CD4-positive, alpha-beta T cell treated with Interleukin-21 for 1 hour (primary cell): Measurements from ENCODE around the gene NFKBIA.
"Not testable (repeated sequence)": the region's sequence is repeated elsewhere in the genome, so short reads cannot be mapped to it uniquely, and the experiment has no call there.

Source experiments
- DNase-seq: peaks from one replicate; pipeline ENCODE4 v3.0.0-alpha.2; 2020

NFKBIA gene

DNA sequence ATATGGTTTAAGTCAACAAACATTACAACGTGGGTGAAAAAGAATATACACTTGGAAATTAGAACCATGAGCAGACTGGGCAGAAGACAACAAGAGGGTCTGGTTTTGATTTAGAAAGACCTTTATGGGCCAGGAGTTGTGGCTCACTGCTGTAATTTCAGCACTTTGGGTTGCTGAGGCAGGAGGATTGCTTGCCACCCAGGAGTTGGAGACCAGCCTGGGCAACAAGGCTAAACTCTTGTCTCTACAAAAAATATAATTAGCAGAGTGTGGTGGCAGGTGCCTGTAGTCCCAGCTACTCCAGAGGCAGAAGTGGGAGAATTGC, 2.7 kb upstream of the NFKBIA start:
- DNase-seq, result no peak

DNA sequence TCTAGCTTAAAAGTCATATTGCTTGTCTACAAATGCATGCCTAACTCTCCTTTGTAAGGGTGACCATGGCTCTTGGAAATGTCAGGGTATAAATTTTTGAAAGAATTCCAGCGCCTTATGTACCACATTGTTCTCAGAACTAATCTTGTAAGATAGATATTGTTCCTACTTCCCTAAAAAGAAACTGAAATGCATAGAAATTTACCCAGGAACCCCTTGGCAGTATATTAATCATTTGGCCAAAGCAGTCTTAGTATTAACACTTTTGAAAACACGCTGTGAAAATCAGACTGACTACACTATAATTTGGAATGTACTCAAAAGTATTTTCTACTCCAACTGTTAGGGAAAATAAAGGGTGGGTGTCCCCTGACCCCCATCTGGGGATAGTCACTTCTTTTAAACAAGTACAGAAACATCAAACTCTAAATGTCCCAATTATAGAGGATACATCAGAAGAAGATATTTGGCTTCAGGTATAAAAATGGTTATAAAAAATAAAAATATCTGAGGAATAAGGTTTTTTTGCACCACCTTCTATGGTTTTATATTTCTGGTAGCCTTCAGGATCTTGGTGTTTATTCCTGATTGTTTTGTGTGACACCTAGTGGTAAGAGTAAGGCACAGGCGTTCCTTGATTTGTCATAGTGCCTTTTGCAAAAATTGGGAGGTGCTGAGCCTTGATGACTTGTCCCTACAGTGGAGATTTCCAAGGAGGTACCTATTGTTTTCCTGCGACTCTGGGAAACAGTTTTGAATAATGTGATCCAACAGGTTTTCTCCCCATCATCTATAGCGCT, 2.2 kb upstream of the NFKBIA start:
- DNase-seq, result peak; percentile 71

DNA sequence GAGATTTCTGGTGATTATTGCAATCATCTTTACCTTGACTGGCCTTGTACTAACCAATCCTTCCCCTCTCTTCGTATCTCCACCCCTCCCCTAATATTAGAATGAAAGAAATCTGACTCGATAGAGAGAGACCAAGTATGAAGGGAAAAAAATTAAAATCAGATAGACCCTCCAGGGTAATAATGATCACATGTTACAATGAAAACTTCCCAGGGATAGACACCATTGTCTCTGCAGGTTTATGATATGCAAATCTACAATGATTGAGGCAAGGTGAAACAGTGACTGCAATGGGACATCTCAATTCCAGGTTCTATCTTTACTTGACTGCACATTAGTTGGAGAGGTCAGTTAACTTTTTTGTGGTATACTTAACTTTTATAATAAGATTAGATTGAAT, 1.5 kb upstream of the NFKBIA start:
- no peak for DNase-seq

DNA sequence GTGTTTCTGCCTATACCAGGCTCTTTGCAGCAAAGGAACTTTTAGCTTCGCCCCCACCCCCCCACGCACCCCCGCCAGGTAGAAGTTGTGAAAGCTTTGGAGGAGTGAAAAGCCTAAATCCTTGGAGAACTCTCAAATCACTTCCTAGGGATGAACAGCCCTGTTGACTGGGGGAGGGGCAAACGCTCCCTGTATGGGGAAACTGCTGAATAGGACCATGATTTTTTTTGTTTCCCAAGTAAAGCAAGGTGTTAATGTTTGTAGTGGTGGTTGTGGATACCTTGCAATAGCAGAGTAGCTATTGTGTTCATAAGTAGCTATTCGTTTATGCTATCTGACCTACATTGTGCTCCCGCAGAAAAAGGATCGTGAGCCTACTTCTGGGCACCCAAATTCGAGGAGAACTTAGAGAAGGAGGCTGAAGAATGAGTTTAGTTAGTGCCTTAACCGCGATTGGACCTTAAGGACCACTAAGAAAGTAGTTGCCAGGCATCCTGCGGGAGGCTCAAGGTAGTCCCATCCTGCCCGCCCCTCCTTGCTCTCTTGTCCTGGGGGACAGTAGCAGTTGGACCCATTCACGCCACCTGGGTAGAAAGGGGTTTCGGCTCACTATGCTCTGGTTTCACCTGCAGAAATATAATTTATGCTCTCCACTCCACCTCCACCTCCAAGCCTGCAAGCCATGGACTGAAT, 901 bp upstream of the NFKBIA start:
- no peak for DNase-seq

DNA sequence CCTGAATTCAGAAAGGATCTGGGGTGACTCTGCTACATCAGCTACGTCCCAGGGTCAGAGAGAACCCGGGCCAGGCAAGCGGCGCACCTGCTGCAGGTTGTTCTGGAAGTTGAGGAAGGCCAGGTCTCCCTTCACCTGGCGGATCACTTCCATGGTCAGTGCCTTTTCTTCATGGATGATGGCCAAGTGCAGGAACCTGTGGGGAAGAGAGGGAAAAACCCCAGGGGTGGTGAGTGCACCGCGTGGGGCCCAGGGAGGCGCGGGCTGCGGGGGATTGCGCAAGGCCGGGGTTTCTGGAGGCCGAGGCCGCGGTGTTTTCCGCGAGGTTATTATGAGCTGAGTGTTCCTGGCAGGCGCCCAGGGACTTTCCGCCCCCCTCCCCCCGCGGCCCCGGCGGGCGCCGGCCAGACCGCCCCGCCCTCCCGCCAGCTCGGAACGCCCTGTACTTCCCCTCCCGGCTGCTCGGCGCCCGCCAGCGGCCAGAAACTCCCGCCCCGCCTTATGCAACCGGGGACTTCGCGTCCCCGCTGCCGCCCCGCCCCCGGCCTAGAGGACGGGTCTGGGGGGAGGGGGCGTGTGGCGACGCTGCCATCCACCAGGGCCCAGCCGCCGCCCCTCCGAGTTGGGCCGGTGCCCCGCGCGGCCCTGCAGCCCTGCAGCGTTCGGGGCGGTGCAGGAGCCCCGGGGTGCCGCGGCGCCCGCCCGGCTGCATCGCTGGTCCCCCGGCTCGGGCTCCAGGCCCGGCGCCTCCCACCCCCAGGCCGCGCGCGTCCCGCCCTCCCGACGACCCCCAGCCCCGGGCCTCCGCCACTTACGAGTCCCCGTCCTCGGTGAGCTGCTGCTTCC, 723 bp downstream of the NFKBIA start:
- peak; percentile 97 for DNase-seq

DNA sequence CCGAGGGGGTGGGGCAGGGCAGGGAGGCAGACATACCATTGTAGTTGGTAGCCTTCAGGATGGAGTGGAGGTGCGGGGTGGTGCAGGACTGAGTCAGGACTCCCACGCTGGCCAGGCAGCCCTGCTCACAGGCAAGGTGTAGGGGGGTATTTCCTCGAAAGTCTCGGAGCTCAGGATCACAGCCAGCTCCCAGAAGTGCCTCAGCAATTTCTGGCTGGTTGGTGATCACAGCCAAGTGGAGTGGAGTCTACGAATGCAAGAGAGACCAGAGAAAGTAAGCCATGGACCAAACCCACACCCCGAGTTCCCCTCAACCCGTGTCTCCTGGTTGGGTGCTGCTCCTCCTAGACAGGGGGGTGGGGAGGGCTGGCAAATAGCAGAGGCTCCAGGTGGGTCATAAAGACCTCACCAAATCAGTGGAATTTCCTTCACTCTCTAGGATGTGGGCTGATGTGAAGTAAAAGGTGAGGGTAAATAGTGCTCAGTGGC, 1.4 kb downstream of the NFKBIA start:
- peak; percentile 61 for DNase-seq

DNA sequence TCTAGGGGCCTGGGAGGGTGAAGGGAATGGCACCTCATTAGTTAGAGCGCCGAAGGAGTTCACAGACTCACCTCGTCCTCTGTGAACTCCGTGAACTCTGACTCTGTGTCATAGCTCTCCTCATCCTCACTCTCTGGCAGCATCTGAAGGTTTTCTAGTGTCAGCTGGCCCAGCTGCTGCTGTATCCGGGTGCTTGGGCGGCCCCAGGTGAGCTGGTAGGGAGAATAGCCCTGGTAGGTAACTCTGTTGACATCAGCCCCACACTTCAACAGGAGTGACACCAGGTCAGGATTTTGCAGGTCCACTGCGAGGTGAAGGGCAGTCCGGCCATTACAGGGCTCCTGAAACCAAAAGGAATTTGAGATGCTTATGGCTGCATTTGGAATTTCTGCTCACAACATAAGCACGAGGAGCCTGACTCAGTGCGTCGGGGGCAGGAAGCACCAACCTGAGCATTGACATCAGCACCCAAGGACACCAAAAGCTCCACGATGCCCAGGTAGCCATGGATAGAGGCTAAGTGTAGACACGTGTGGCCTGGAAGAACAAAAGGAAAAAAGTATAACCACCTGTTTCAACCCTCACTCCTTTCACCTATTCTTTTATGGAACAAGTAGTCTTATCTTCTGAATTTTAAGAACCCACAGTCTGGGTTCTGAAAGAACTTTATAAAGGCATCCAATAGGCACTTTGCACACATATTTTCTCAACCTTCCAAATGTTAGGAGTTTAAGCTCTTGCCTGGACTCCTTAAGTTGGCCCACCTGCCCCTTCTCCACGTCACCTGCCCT, 2.0 kb downstream of the NFKBIA start:
- DNase-seq, result peak; percentile 66

DNA sequence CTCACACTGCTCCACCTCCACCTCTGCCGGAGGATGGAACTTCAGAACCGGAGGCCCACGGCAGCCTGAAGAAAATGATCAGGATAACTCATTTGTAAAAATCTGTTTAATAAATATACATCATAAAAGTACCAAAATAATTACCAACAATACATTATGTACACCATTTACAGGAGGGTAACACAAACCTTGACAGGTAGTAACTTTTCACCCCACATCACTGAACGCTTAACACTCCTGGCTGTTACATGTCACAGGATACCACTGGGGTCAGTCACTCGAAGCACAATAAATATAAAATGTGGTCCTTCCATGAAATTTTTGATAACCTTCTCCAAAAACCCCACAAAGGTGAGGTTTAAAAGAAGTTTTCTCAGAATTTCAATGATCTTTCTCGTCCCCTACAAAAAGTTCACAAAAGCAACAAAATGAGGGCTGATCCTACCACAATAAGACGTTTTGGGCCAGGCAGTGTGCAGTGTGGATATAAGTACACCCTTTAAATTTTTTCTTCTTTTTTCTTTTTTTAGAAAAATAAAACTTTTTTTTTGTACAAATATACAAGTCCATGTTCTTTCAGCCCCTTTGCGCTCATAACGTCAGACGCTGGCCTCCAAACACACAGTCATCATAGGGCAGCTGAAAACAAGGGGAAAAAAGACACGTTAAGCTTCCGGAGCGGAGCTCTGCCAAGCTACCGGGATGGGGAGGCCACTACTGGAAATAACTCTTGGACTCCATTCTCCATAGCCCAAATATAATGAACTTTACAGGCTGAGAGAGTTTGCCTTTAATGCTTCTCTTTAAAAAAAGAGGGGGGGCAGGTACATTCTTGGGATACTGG, 2.9 kb downstream of the NFKBIA start:
- DNase-seq, result peak; percentile 46

DNA sequence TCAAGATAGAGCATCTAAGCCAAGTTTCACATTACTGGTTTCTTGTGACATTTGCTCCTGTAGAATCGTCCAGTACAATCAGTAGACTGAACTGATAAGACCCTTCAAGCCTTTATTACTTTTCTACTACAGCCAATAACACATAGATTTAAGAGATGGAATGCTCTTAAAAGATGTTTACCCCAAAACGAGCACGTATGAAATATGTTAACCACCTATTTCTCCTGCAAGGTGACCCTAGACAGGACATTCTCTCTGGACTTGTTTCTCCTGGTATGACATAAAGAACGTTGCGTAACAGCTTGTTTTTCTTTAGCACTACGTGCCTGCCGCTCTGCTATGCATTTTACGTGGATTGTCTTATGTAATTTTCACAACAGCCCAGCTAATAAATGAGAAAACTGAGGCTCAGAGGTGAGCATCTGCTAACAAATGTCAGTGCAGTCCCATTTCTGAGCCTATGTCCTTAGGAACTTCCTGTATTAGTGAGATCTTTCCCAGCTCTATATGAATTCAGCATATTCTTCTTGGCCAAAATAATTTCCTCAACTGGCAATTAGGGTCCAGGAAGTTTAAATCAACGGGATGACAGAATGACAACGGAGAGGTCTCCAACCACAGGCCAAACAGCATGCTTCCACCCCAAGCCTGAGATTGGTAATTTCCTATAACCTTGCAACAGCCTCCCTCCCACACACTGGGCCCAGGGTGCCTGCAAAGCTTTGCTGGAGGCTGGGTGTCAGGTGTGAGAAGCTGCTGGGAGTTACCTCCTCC, 3.7 kb downstream of the NFKBIA start:
- peak; percentile 62 for DNase-seq

DNA sequence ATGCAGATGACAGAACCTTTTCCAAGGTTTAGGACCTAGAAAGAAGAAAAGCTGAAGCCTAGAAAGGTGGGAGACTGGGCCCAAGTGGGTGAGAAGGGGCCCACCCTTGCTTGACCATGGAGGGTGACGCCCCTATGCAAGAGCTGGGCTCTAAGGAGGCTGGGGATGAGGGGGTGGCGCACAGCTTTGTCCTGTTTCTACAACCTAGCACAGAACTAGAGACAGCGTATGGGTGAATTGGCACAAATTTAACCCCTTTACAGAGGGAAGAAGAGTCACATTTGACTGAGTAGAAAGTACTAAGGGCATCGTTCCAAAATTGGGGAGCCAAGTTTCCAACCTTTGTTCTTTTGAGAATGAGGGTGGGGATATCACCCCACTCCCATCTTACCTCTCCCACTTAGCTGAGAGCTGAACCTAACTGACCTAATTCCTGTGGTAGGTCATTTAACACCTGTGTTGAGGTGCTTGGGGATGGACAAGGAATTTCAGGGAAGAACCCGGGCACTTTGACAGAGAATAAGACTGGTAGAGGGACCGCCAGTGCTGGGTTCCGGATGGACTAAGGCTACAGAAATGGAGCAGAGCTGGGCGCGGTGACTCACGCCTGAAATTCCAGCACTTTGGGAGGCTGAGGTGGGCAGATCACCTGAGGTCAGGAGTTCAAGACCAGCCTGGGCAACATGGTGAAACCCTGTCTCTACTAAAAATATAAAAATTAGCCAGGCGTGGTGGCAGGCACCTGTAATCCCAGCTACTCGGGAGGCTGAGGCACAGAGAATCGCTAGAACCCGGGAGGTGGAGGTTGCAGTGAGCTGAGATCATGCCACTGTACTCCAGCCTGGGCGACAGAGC, 5.2 kb downstream of the NFKBIA start:
- peak; percentile 56 for DNase-seq

DNA sequence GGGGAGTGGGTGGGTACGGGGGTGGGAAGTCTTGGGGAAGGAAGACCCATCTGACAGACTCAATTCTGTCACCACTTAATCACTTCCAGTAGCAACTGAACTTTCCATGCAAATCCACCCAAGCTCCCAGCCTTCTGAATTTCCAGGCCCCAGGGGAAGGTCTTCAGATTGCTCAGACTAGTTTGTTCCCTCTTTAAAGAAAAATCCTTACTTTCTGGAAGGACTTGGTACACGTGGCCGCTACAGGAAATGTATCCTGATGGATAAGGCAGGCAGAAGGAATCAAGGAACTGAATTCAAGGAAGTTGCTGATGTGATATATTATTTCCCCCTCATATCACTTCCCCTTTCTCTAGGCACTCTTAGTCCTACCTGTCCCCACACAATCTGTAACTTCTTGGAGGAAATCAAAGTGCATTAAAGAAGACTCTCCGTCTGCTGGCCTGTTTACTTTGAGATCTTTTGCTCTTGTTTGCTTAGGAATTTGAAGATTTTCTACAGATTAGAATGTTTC, 6.4 kb downstream of the NFKBIA start:
- peak; percentile 31 for DNase-seq

DNA sequence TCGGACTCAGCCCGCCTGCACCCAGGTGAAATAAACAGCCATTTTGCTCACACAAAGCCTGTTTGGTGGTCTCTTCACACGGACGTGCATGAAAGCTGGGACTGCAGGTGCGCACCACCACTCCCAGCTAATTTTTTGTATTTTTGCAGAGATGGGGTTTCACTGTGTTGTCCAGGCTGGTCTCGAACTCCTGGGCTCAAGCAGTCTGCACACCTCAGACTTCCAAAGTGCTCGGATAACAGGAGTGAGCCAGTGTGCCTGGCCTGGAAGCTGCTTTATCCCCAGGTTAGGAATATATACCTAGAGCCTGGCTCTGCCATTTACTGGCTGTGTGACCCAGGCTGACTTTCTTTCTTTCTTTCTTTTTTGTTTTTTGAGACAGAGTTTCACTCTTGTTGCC, 7.9 kb downstream of the NFKBIA start:
- not testable (repeated sequence) for DNase-seq

DNA sequence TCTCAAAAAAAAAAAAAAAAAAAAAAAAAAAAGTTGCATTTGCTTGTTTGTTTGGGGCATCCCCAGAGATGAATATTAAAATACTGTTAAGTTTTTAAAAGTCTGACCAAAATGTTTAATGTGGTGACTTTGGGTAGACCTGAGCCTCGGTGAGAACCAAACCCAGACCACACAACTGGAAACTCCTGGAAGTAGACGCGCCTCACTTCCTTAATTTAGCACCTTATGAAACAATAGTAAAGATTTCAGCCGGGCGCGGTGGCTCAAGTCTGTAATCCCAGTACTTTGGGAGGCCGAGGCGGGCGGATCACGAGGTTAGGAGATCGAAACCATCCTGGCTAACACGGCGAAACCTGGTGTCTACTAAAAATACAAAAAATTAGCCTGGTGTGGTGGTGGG, 9.3 kb downstream of the NFKBIA start:
- peak; percentile 29 for DNase-seq

DNA sequence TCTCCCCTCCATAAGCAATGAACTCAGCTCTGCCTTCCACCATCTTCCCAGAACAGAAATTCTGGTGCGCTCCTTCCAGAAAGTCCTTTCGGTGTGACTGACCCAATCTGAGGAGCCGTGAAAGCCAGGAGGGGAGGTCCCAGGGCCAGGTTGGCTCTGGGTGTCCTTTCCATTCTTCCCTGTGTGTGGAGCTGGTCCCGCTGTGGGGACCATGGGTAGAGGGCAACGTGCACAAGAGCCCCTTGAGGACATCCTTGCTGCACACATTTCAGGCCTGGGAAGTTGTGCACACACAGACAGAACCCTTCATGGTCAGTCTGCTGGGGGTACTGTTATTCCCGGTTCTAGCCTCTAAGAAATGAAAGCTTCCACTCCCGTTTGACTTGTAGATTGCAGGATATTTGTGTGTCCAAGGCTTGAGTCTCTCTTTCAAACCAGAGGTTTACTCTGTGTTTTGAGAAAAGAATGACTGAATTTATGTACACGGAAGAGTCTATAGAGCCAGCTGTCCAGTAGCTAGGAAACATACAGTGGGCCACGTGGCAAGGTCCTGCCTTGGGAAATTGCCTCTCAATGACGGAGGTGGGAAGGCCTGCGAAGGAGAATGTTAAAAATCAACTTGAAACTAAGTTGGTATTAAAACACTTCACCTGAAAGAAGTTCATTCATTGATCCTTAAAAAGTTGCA, 10.1 kb downstream of the NFKBIA start:
- DNase-seq, result no peak

DNA sequence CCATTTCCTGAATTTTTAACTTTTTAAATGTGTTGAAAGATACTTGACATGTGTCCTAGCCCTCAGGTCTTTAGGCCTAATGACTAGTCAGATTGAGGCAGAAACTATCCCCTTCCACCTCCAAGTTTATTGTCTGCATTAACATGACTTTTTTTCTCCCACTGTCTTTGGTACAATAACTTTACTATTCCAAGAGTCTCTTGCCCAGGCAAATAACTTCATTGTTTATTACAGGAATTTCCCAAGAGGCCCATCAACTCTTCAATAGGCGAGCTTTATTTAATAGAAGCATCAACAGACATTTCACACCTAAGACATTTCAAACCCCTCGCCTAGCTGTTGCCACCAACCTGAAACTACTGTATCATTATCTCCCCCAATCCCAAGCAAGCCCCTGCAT, 10.7 kb downstream of the NFKBIA start:
- no peak for DNase-seq

DNA sequence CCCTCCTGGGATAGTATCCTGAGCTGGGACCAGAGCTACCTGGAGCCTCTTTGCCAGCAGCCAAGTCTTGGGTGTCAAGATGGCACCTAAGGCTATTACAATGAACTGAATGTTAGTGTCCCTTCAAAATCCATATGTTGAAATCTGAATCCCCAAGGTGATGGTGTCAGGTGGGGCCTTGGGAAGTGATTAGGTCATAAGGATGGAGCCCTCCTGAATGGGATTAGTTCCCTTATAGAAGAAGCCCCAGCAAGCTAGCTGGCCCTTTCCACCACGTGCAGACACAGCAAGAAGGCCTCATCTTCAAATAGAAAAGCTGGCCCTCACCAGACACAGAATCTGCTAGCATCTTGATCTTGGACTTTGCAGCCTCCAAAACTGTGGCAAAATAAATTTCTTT, 12.4 kb downstream of the NFKBIA start:
- no peak for DNase-seq

DNA sequence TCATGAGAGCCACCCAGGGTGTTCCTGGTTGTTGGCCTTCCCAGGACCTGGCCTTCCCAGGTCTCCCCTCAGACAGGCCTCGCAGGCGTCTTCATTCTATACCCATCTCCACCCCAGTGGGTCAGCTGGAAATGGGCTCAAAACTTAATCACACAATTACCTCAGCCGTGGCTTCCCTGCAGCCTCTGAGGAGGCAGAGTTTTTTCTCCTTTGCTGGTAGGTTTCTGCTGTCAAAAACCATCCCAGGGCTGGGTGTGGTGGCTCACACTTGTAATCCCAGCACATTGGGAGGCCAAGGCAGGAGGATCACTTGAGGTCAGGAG, 13.2 kb downstream of the NFKBIA start:
- no peak for DNase-seq

DNA sequence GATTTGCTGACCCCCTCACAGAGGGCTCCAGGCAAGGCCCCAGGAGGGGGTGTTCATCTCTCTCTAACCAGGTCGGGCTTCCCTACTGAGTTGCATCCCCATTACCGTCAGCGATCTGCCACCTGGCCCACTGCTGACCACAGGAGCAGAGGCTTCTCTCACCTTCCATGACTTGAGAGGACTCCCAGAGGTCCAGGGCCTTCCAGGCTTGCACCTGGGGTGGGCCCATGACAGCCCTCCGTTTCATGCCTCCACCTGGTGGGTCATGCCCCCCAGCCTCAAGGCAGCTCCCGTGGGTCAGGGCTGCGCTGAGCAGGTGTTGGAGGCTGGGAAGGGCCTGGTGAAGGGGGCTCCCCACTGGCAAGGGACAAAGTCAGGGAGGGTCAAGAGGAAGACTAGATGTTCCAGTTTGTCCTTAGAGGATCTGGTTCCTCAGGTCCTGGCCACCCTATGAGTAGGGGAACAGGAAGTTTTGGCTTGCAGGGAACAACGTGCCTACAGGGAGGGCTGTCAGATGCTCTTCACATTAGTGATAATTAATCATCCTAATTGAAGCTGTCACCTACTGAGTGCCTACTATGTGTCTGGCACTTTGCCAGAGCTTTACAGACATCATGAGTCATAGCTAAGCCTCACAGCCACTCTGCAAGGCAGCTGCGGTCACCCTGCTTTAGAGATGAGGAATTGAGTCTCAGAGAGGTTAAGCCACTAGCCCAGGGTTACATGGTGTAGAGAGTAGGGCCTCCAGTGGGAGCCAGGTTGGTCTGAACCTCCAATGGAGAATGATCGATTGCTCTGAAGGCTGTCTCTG, 13.8 kb downstream of the NFKBIA start:
- peak; percentile 59 for DNase-seq
